Erythroblast (primary cell): Measurements from ENCODE around the gene MERTK.

Experiments
- GATA1 ChIP-seq: IDR thresholded peaks from 2 replicates; pipeline ENCODE4 v1.6.1; 2011; ENCODE audit warnings: low read depth, mild to moderate bottlenecking, control low read depth, low read length, moderate library complexity
- POLR2A ChIP-seq: IDR thresholded peaks from 2 replicates; pipeline ENCODE4 v1.6.1; 2011; ENCODE audit warnings: mild to moderate bottlenecking, low read length

DNA sequence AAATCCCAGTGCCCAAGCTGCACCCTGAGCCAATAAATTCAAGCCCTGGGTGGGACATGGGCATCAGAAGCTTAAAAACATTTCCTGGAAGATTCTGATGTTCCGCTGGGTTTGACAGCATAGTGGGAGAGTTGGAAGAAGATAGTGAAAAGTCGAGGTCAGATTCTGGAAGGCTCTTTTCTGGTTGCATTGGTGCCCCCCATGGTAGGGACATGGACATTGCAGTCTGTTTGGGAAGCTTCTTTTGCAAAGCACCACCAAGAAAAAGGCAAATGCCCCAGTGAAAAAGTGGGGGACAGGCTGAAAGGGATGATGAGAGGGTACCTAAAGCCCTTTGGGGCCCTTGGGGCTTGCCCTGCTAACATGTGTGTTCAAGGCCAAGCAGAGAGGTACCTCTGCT lies 21.0 kb downstream of the MERTK start:
- TF ChIP-seq POLR2A (no peak), GATA1 (no peak)
